H1 (cell line): ENCODE results near the gene ADCK1. TPM values are rescaled to one million over a fixed set of nuclear protein-coding genes. Genes with fewer than 3 reads are reported as not detected.

ENCODE experiments used
- ATF2 ChIP-seq: IDR thresholded peaks from 2 replicates; pipeline ENCODE4 v1.6.1; 2012; ENCODE audit warnings: low read length, inconsistent platforms
- EZH2 ChIP-seq: fragments of 200-600 bp; sonication (generic); IDR thresholded peaks from 2 replicates; pipeline ENCODE4 v1.7.1; 2012; ENCODE audit warnings: low read depth, mild to moderate bottlenecking, moderate library complexity, low read length, inconsistent platforms; ENCODE audit not compliant: severe bottlenecking
- HDAC2 ChIP-seq, 2 experiments: fragments of 300-600 bp in 1 of 2; sonication (generic) in 1 of 2; IDR thresholded peaks; 2 replicates each; pipeline ENCODE4 v1.6.1; 2011 to 2012; ENCODE audit warnings: low read depth in 2 of 2, low read length in 2 of 2, mild to moderate bottlenecking in 2 of 2, moderate library complexity in 2 of 2, borderline replicate concordance in 1 of 2, inconsistent platforms in 1 of 2
- NANOG ChIP-seq: IDR thresholded peaks from 2 replicates; pipeline ENCODE4 v1.6.1; 2011; ENCODE audit warnings: low read length, low read depth, mild to moderate bottlenecking, inconsistent platforms; ENCODE audit not compliant: insufficient read depth, poor library complexity, severe bottlenecking
- NRF1 ChIP-seq: IDR thresholded peaks from 2 replicates; pipeline ENCODE4 v1.6.1; 2011; ENCODE audit warnings: mild to moderate bottlenecking, low read depth, low read length, improper control_type of control experiment
- SAP30 ChIP-seq: fragments of 300-600 bp; sonication (generic); IDR thresholded peaks from 2 replicates; pipeline ENCODE4 v1.7.1; 2012; ENCODE audit warnings: low read length, moderate library complexity, mild to moderate bottlenecking, inconsistent platforms; ENCODE audit not compliant: insufficient read depth, insufficient replicate concordance
- polyA plus RNA-seq, 7 experiments: library from polyadenylated mRNA; depleted of rRNA in 3 of 7; stranded (reverse) in 5 of 7; unstranded in 2 of 7; fragments of >200 nt in 5 of 7; fragments of 200-250 nt in 2 of 7; gene quantifications; 1 replicate in 5 of 7; 2 replicates in 1 of 7; 4 replicates in 1 of 7; pipeline versions ENCODE4 v1.2.1 to v1.2.3, GENCODE V29; 2011 to 2013; ENCODE audit warnings: missing spikeins in 2 of 7, mixed read lengths in 2 of 7
- total RNA-seq: library from RNA; stranded (reverse); fragmentation: NEBNext Ultra II Directional; extraction: Animal tissue kit (Norgen Biotek cat#: 25700); gene quantifications from 2 replicates; pipeline ENCODE4 v1.2.1, GENCODE V29; 2021

ADCK1 gene
- total and polyA plus RNA-seq, 2 of the 8 experiments (the other 6 are each of a cell fraction or from before 2014, with no cell fraction given): 11.0 to 16.8 TPM

GRCh38 chr14:77892381-77892871 lies 92.5 kb downstream of the ADCK1 start (continued):
- no peak for TF ChIP-seq NANOG
- TF ChIP-seq HDAC2 (IDR thresholded peaks at IDR 0.05; ENCODE audit: borderline replicate concordance in 1 of 2, low read depth in 2 of 2, low read length in 2 of 2): no peak
- TF ChIP-seq EZH2: no peak
- no peak for TF ChIP-seq ATF2
- no peak for TF ChIP-seq SAP30
- no peak for TF ChIP-seq NRF1
